Skin of body (tissue), 2 donors: Measurements from ENCODE around the gene ADRA1B. TPM values are rescaled to one million over a fixed set of nuclear protein-coding genes. Genes with fewer than 3 reads are reported as not detected.
A peak's percentile ranks its signal among the peaks of the same experiment; 100 is the strongest.

Source experiments
- DNase-seq: peaks from one replicate; lab custom pipeline; 2025; lab: John Stamatoyannopoulos, UW
- total RNA-seq: library from RNA; depleted of rRNA; stranded (reverse); fragments of >200 nt; gene quantifications from one replicate; pipeline ENCODE4 v1.2.3, GENCODE V29; 2014

Gene ADRA1B
- total RNA-seq, 1 donor from 2014 or later: 0.79 TPM

DNA sequence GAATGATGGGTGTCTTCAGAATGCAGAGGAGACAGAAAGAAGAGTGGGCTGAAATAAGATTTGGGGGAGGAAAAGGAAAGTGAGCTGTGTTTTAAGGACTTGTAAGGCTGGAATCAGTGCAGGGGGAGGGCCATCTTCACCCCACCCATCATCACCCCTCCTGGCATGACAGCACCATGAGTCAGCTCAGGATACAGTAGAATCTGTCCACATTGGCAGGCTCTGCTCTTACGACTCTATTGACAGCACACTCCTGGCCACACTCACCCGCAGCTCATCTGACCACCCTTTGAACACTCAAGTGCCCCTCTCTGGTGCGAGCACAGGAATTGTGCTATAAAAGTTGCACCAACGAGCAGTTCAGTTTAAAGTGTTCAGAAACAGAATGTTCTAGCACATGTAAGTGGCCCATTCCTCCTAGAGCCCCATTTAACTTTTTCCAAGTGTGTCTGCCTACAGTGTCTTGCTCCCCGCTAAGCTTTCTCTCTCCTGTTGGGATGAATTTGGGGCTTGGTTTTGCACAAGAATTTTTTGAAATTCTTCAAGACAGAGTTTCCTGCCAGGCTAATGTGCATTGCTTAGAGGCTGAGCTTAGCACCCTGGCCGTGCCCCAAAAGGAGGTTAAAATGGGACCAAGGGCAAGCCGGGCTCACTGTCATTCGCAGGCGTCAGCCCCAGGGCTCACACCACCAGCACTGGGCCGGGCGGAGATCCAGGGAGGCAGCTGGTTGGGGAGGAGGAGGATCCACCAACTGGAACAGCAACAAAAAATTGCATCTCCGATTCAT lies 12.0 kb downstream of the ADRA1B start:
- no peak for DNase-seq

GRCh38 chr5:159929176-159929575 lies 12.9 kb downstream of the ADRA1B start:
- DNase-seq: peak; percentile 18

DNA sequence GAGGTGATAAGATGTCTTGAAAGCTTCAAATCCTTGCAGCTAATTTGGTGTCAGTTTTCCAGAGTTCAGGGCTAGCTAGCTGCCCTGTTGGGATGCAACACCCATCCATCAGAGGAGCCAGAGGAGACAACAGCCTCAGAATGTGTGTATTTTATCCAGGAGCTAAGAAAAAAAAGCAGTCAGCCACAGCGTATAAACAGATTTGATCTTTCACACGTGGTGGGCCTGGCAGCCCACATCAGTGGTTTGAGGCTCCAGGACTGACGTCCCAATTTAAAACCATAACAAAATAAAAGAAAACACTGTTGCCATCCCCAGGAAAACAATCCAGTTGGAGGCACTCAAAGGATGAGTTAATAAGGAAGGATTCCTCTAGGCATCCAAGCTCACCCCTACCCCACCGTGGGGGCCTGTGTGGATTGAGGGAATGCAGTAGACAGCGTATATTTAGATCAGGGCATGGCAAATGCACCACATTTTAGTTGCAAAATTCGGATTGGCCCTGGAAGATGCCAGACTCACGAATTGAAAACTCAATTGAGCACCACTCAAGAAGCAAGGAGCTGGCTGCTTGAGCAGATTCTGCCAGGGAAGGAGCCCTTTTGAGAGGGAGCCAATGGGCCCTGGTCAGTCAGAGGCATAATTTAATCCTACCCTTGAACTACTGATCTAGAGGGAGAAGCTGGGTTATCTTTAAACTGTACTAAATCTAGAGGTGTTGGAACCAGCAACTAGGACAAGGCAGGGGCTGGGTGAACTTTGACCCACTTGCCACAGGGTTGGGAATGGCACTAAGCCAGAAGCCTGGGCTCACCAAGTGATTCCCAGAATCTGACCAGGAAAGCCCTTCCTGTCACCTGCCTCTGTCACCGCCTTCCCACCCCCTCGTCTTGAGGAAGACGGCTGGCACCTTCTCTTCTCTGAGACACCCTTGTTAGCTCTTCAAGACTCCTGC lies 17.5 kb downstream of the ADRA1B start:
- DNase-seq: no peak

- no peak for DNase-seq
Observed at GRCh38 chr5:159935946-159936345, 19.7 kb downstream of the ADRA1B start.

DNA sequence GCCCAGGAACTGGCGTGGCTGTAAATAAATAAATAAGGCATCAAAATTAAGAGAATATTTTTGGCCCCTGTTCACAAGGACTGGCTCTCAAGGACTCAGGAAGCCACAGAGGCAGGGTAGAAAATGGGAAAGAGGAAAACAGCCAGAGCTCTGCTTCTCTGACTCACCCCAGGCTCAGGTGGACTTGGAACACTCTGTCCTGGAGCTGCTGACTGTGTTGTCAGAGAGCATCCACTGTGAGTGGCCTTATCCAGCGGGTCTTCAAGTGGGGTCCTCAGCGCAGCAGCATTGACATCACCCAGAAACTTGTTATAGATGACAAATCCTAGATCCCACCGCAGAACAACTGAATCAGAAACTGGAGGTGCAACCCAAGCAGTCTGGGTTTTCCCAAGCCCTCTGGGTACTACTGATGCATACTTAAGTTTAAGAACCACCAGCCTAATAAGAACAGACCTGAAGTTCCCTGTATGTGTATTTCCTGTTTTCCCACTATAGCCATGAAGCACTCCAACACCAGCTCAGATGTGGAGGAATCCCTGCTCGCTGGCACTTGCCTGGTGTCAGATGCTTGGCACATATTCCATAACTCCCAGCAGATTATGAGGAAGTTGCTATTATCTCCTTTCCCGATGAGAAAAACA lies 20.5 kb downstream of the ADRA1B start:
- DNase-seq: no peak

GRCh38 chr5:159937580-159937979 lies 21.3 kb downstream of the ADRA1B start:
- DNase-seq: no peak

DNA sequence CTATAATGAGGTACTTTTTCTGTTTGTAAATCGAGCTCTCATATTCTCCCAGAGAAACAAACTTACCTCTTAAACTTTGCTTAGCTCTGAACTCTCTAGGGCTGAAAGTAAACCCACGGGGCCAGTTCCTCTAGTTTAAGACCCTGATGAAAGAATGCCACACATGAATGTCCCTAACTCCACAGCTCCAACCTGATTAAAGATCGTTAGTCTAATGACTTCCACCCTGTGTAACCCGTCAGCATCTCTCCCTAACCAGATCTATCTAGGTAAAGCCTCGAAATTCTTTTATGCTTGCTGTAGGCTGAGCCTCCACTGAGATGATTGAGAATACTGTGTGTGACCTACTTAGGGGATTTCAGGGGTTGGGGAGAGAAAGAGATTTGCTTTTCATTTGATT lies 27.0 kb downstream of the ADRA1B start:
- no peak for DNase-seq

DNA sequence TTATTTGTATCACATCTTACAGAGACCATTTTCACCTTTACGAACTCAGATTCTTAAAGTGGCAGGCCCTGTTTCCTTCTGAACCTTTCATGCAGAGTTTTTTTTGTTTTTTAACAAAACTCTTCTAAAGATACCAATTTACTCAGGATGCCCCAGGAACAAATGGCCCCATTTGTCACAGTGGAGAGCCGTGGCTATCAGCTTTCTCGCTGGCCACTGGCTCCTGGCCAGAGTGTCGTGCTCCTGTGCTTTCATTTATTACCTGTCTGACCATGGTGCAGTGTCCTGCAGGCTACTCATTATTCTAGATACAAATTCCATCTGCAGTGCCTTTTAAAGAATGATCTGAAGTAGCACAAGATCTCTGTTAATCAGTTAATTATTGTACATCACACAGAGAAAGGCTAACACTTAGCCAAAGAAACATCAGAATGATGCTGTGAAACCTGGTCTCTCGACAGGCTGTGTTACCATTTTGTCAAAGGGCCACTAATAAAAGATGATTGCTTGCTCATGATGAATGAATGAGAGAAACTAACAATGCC lies 27.8 kb downstream of the ADRA1B start:
- DNase-seq: no peak

DNA sequence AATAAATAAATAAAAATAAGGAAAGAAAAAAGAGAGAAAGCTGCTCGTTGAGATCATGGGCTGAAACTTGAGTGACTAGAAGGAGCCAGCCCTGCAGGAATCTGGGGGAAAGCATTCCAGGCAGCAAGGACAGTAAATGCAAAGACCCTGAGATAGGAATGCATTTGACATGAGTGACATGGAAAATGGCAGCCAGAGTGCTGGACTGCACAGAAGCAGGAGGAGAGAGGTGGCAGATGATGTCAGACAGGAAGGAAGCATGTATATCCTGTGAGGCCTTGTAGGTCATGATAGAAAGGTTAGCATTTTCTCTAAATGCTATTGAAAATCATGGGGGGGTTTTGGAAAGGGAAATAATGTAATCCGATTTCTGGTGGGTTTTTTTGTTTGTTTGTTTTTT lies 29.1 kb downstream of the ADRA1B start:
- no peak for DNase-seq

DNA sequence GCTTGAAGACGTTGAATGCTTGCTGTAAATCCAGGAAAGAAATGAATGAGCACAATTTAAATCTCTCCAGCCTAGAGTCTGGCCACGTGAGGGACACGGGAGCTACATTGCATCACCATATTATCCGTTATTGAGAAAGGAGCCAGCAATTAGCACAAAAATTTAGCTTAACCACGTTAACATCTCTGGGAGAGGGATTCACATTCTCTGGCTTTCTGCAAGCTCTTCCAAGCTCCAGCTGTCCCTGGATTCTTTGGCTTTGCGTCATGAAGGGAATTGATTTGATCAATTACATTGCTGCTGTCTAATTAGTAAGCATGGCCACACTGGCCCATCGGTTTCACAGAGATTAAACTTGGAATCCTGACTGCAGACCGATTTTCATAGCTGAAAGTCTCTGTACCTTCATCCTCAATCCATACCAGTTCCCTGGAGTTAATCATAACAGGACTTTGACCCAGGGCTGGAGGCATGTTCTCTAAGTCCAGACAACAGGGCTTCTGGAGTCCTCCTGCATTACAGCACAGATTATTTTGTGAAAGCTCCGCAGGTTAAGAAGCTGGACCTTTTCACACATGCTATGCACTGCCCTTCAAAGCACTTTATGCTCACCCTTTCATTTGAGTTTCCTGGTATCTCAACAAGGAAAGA lies 31.6 kb downstream of the ADRA1B start:
- no peak for DNase-seq

GRCh38 chr5:159951387-159951786 lies 35.1 kb downstream of the ADRA1B start:
- no peak for DNase-seq

GRCh38 chr5:159951834-159952233 lies 35.6 kb downstream of the ADRA1B start:
- no peak for DNase-seq

- DNase-seq: no peak
Observed at GRCh38 chr5:159953609-159954008, 37.3 kb downstream of the ADRA1B start.

DNA sequence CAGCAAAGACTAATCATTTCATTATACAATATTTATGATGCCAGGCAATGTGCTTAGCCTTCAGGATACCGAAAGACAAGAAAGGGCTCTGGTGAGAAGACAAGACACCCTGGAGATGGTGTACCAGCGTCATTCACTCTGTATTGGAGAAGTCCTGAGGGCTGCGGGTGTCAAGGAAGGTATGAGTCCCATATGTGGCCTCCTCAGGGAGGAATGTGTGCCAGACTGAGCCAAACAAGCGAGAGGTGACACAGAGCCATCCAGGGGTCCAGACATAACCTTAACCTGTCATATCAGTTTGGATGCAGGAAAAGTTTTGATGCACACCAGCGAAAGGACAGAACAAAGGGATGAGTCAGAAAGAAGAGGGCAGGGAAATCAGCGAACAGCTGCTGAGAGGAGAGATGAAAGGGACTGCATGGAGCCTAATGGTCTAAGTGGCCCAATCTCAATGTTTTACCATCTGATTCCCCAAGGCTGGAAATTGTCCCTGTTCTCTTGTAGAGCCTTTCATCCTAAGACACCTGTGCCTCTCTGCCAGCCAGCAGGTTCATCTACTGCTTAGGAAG lies 38.9 kb downstream of the ADRA1B start:
- no peak for DNase-seq

DNA sequence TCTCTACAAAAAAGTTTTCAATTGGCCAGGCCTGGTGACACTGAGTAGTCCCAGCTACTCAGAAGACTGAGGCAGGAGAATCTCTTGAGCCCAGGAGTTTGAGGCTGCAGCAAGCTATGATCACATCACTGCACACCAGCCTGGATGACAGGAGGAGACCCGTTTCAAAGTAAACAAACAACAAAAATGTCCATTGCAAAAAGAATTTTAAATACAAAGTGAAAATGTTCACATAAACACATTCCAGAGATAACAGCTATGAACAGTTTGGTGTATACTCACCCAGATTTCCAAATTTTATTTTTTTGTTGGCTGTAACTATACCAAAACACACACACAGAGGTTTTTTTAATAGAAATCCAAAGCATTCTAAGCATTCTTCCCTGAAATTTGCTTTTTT lies 39.8 kb downstream of the ADRA1B start:
- no peak for DNase-seq

DNA sequence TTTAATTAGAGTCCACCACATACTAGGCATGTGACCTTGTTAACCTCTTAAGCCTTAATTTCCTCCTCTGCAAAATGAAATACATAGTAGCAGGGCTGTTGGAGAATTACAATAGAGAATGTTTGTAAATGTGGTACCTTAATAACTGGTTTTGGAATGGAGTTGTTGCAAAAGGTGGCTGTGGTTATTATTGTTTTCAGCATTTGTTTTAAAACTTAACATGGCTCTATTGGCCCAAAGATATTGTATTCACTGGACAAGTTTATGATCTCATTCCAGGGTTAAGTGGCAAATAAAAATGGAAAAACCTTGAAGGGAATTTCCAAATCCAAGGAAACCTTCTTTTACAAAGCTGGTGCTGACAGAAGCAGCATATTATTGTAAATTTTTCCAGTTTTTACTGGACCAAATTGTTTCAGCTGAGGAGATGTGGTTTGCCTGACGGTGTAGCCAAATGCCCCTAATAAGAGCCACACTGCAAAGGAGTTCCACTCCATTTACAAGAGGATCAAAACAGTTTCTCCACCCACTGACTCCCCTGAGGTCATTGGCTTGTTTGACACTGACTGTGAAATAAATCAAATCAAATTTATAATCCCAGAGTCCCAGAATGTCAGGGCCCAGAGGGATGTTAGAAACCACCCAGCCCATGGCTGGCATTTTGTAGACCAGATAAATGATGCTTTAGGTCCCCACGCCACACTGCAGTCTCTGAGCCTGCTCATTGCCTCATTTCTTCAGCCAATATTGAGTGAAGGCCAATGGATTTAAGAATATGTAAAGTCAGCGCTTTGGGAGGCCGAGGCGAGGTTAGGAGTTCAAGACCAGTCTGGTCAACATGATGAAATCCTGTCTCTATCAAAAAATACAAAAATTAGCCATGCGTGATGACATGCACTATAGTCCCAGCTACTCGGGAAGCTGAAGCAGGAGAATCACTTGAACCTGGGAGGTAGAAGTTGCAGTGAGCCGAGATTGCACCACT lies 45.2 kb downstream of the ADRA1B start:
- DNase-seq: no peak

- DNase-seq: no peak
Observed at GRCh38 chr5:159962214-159962613, 45.9 kb downstream of the ADRA1B start.

DNA sequence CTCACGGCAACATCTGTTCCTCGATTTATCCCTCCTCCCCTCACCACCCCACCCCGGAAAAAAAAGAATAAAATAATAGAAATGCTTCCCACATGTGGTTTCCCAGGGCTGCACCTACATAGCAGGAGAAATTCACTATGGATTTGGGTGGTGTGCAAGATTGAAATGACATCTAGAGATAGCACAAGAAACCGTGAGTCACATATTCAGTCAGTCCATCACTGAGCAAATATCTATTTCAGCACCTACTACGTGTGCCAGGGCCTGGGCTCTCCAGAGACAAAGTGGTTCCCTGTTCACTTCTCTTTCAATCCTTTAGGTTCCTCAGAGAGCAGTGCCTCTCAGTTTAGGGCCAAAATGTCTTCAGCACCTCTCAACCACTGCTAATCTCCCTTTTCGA lies 47.7 kb downstream of the ADRA1B start:
- DNase-seq: no peak

DNA sequence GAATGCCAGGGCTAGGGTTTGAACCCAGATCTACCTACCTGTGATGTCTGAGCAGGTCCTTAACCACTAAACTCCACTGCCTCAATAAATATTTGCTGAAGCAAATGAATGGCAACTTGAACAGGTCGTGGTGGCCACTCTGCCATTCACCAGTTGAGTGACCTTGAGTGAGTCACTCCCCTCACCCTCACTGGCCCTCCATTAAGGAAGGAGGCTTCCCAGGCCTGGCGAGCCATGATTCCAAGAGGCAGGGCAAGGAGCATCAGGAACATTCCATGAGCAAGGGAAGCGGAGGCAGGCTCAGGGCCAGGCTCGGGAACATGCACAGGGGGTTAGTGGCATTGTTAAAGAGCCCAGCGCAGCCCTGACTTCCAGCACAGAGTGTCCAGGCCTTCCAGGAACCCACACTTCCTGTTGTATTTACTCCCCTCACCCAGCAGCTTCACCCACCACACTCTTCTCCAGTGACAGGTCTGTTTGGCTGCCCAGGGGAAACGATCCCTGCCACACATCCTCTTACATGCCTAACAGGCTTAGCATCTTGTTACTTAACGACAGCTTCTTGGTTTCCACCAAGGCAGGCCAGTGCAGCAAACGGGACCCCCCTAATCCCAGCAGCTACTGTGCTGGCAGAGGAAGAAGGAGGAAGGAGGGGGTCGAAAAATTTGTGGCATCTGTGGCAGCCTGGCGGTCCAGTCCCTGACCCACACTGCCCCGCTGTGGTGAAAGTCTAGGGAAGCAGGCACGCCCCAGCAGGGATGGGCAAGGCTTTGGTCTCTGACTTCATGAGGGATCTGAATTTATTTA lies 49.0 kb downstream of the ADRA1B start:
- no peak for DNase-seq
